K562 (cell line): ENCODE data around the gene GRHPR. TPM values are rescaled to one million over a fixed set of nuclear protein-coding genes. Genes with fewer than 3 reads are reported as not detected.

Source experiments
- CBX3 ChIP-seq, 2 experiments: IDR thresholded peaks; 1 replicate in 1 of 2; 2 replicates in 1 of 2; pipeline ENCODE4 v1.6.1; 2012; ENCODE audit warnings: inconsistent platforms in 2 of 2, low read length in 2 of 2, borderline replicate concordance in 1 of 2, control low read depth in 1 of 2
- CHD2 ChIP-seq: IDR thresholded peaks from 2 replicates; pipeline ENCODE4 v1.6.1; 2011; ENCODE audit warnings: low read depth, low read length
- DDX20 ChIP-seq: fragments of 450-650 bp; IDR thresholded peaks from 2 replicates; pipeline ENCODE4 v1.6.1; 2016; ENCODE audit warnings: missing genetic modification characterization, low read depth, mild to moderate bottlenecking, missing compliant biosample characterization, moderate library complexity
- FOXA1 ChIP-seq: fragments of 450-650 bp; IDR thresholded peaks from 2 replicates; pipeline ENCODE4 v1.6.1; 2016; ENCODE audit warnings: mild to moderate bottlenecking, borderline replicate concordance
- NEUROD1 ChIP-seq: fragments of 150-350 bp; IDR thresholded peaks from 2 replicates; pipeline ENCODE4 v1.6.1; 2014; ENCODE audit warnings: borderline replicate concordance, low read length, low read depth; ENCODE audit not compliant: partially characterized antibody
- NFIC ChIP-seq: fragments of 450-650 bp; IDR thresholded peaks from 2 replicates; pipeline ENCODE4 v1.6.1; 2017; ENCODE audit warnings: mild to moderate bottlenecking, inconsistent platforms
- NONO ChIP-seq, 2 experiments: fragments of 200-400 bp in 1 of 2; fragments of 450-650 bp in 1 of 2; formaldehyde crosslinking in 1 of 2; IDR thresholded peaks; 2 replicates each; pipeline ENCODE4 v1.6.1; 2017; ENCODE audit warnings: low read depth in 2 of 2, mild to moderate bottlenecking in 2 of 2, moderate library complexity in 2 of 2, low read length in 1 of 2
- NR2C1 ChIP-seq, 2 experiments: fragments of 450-650 bp; IDR thresholded peaks; 2 replicates each; pipeline ENCODE4 v1.6.1; 2017; ENCODE audit warnings: mild to moderate bottlenecking in 2 of 2, antibody characterized with exemption in 1 of 2, inconsistent platforms in 1 of 2, missing compliant biosample characterization in 1 of 2, missing genetic modification characterization in 1 of 2
- PCBP1 ChIP-seq: fragments of 200-400 bp; formaldehyde crosslinking; IDR thresholded peaks from 2 replicates; pipeline ENCODE4 v1.6.1; 2018; ENCODE audit warnings: mild to moderate bottlenecking, low read depth, low read length; ENCODE audit not compliant: poor library complexity, severe bottlenecking
- SMAD3 ChIP-seq: fragments of 450-650 bp; formaldehyde crosslinking; conservative IDR thresholded peaks from 2 replicates; pipeline ENCODE4 v1.4.0; 2020; ENCODE audit warnings: mild to moderate bottlenecking
- SPI1 ChIP-seq: IDR thresholded peaks from 2 replicates; pipeline ENCODE4 v1.6.1; 2011; ENCODE audit warnings: low read depth, low read length, control low read depth, borderline replicate concordance
- SRSF1 ChIP-seq: fragments of 200-400 bp; formaldehyde crosslinking; IDR thresholded peaks from 2 replicates; pipeline ENCODE4 v1.6.1; 2017; ENCODE audit warnings: mild to moderate bottlenecking, low read depth, low read length, moderate library complexity
- STAG1 ChIP-seq: sonication (generic); formaldehyde crosslinking; IDR thresholded peaks from 2 replicates; pipeline ENCODE4 v1.5.0; 2020; ENCODE audit warnings: missing genetic modification reagents, borderline replicate concordance
- ZNF143 ChIP-seq: sonication (generic); formaldehyde crosslinking; IDR thresholded peaks from 2 replicates; pipeline ENCODE4 v1.9.0; 2022; ENCODE audit warnings: mild to moderate bottlenecking, missing genetic modification reagents
- ZNF507 ChIP-seq: conservative IDR thresholded peaks from 2 replicates; pipeline ENCODE4 v1.6.1; 2017; ENCODE audit warnings: missing genetic modification characterization, missing compliant biosample characterization
- ZNF586 ChIP-seq: fragments of 450-650 bp; formaldehyde crosslinking; conservative IDR thresholded peaks from 2 replicates; pipeline ENCODE4 v1.4.0; 2020; ENCODE audit warnings: mild to moderate bottlenecking, moderate library complexity
- polyA plus RNA-seq, 8 experiments: library from polyadenylated mRNA; depleted of rRNA in 4 of 8; stranded (reverse) in 5 of 8; unstranded in 3 of 8; fragments of >200 nt; fragmentation: Nextera tagmentation in 2 of 8; fragmentation: Illumina TruSeq in 1 of 8; extraction: Ambion mirVana in 2 of 8; extraction: Trizol in 1 of 8; gene quantifications; 2 replicates each; pipeline versions ENCODE4 v1.2.1 to v1.2.3, GENCODE V29; 2011 to 2014; ENCODE audit warnings: inconsistent platforms in 1 of 8, missing spikeins in 1 of 8
- total RNA-seq, 7 experiments: library from RNA; depleted of rRNA in 6 of 7; stranded (reverse); fragments of >200 nt in 6 of 7; fragmentation: Illumina TruSeq in 2 of 7; extraction: Trizol in 2 of 7; gene quantifications; 2 replicates each; pipeline versions ENCODE4 v1.2.1 to v1.2.3, GENCODE V29; 2011 to 2021; ENCODE audit warnings: low replicate concordance in 1 of 7
- TF ChIP-seq, protein P1 (sequence below): fragments of 450-650 bp; formaldehyde crosslinking; IDR thresholded peaks from 2 replicates; pipeline ENCODE4 v1.4.0; 2020; ENCODE audit warnings: mild to moderate bottlenecking, mixed read lengths
- TF ChIP-seq, protein P2 (sequence below): fragments of 250-450 bp; sonication (Bioruptor Pico); IDR thresholded peaks from 2 replicates; pipeline ENCODE4 v1.8.0; 2022; ENCODE audit warnings: inconsistent platforms
- TF ChIP-seq, protein P3 (sequence below): sonication (generic); formaldehyde crosslinking; IDR thresholded peaks from 2 replicates; pipeline ENCODE4 v1.8.0; 2023; ENCODE audit warnings: mild to moderate bottlenecking, missing genetic modification reagents
- TF ChIP-seq, protein P4 (sequence below): fragments of 450-650 bp; IDR thresholded peaks from 2 replicates; pipeline ENCODE4 v1.6.1; 2016; ENCODE audit warnings: low read depth, mild to moderate bottlenecking, moderate library complexity

GRHPR gene
- total and polyA plus RNA-seq, 9 of the 15 experiments (the other 6 are each of a cell fraction or from before 2014, with no cell fraction given) = 38.9 to 144 (median 120) TPM

DNA sequence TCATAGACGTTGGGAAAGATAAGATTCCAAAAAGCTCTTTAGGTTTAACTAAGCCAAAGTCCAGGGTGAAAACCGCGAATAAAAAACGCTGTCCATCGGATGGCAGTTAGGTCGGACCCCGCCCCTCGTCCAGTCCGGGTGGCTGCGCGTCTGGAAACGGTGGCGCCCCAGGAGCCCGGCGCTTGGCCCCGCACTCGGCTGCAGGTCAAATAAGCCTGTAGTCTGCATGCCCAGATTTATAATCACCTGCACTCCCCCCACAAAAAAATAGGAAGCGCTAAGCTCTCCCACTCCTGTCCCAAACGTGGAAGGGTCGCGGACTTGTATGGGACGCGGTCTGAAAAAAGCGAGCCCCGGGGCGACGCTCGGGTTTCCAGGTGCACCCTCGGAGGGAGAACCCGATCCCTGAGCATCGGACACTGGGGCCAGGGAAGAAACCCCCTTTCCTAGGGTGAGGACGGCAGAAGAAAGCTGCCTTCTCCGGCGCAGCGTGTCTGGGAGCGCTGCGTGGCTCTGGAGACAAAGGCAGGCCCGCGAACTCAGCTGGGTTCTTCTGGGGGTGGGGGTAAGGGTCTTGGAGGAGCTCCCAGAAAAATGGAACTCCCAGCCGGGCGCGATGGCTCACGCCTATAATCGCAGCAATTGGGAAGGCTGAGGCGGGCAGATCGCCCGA, 43.7 kb downstream of the GRHPR start (continued):
- TF ChIP-seq CBX3 (IDR thresholded peaks at IDR 0.05; ENCODE audit: borderline replicate concordance in 1 of 2, low read length in 2 of 2) = no peak
- no peak for TF ChIP-seq NFIC
- TF ChIP-seq, protein P1, sequence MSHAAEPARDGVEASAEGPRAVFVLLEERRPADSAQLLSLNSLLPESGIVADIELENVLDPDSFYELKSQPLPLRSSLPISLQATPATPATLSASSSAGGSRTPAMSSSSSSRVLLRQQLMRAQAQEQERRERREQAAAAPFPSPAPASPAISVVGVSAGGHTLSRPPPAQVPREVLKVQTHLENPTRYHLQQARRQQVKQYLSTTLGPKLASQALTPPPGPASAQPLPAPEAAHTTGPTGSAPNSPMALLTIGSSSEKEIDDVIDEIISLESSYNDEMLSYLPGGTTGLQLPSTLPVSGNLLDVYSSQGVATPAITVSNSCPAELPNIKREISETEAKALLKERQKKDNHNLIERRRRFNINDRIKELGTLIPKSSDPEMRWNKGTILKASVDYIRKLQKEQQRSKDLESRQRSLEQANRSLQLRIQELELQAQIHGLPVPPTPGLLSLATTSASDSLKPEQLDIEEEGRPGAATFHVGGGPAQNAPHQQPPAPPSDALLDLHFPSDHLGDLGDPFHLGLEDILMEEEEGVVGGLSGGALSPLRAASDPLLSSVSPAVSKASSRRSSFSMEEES (CRISPR knock-in tag) = no peak
- TF ChIP-seq CHD2 = no peak
- TF ChIP-seq, protein P2, sequence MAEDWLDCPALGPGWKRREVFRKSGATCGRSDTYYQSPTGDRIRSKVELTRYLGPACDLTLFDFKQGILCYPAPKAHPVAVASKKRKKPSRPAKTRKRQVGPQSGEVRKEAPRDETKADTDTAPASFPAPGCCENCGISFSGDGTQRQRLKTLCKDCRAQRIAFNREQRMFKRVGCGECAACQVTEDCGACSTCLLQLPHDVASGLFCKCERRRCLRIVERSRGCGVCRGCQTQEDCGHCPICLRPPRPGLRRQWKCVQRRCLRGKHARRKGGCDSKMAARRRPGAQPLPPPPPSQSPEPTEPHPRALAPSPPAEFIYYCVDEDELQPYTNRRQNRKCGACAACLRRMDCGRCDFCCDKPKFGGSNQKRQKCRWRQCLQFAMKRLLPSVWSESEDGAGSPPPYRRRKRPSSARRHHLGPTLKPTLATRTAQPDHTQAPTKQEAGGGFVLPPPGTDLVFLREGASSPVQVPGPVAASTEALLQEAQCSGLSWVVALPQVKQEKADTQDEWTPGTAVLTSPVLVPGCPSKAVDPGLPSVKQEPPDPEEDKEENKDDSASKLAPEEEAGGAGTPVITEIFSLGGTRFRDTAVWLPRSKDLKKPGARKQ = no peak
- TF ChIP-seq PCBP1 = no peak
- TF ChIP-seq NEUROD1 = no peak
- no peak for TF ChIP-seq ZNF507
- TF ChIP-seq SRSF1 = 0 out of 2 replicates have a peak, but pooled peaks have one; percentile 43
- TF ChIP-seq, protein P3, sequence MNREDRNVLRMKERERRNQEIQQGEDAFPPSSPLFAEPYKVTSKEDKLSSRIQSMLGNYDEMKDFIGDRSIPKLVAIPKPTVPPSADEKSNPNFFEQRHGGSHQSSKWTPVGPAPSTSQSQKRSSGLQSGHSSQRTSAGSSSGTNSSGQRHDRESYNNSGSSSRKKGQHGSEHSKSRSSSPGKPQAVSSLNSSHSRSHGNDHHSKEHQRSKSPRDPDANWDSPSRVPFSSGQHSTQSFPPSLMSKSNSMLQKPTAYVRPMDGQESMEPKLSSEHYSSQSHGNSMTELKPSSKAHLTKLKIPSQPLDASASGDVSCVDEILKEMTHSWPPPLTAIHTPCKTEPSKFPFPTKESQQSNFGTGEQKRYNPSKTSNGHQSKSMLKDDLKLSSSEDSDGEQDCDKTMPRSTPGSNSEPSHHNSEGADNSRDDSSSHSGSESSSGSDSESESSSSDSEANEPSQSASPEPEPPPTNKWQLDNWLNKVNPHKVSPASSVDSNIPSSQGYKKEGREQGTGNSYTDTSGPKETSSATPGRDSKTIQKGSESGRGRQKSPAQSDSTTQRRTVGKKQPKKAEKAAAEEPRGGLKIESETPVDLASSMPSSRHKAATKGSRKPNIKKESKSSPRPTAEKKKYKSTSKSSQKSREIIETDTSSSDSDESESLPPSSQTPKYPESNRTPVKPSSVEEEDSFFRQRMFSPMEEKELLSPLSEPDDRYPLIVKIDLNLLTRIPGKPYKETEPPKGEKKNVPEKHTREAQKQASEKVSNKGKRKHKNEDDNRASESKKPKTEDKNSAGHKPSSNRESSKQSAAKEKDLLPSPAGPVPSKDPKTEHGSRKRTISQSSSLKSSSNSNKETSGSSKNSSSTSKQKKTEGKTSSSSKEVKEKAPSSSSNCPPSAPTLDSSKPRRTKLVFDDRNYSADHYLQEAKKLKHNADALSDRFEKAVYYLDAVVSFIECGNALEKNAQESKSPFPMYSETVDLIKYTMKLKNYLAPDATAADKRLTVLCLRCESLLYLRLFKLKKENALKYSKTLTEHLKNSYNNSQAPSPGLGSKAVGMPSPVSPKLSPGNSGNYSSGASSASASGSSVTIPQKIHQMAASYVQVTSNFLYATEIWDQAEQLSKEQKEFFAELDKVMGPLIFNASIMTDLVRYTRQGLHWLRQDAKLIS = peak; percentile 71; the same call in 1 of the 2 replicates
- TF ChIP-seq SMAD3 (CRISPR knock-in tag) = no peak
- no peak for TF ChIP-seq SPI1
- no peak for TF ChIP-seq NONO (IDR thresholded peaks at IDR 0.05; ENCODE audit: low read depth in 2 of 2, low read length in 1 of 2)
- TF ChIP-seq, protein P4, sequence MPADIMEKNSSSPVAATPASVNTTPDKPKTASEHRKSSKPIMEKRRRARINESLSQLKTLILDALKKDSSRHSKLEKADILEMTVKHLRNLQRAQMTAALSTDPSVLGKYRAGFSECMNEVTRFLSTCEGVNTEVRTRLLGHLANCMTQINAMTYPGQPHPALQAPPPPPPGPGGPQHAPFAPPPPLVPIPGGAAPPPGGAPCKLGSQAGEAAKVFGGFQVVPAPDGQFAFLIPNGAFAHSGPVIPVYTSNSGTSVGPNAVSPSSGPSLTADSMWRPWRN = no peak
- TF ChIP-seq ZNF143 = no peak
- no peak for TF ChIP-seq NR2C1 (IDR thresholded peaks at IDR 0.05)
- TF ChIP-seq NR2C1 (tag; IDR thresholded peaks at IDR 0.05) = no peak
- TF ChIP-seq FOXA1 = no peak
- TF ChIP-seq STAG1 (CRISPR knock-in tag) = no peak
- no peak for TF ChIP-seq DDX20 (tag)
- TF ChIP-seq ZNF586 (CRISPR knock-in tag) = no peak
